Measurements from ENCODE around the gene FGR.
"Not testable (repeated sequence)": the region's sequence is repeated elsewhere in the genome, so short reads cannot be mapped to it uniquely, and the experiment has no call there.

The FGR gene

GRCh38 chr1:27645071-27645415 is 10.1 kb upstream of the FGR start:
- in situ Hi-C loops (cut with MboI; ENCODE audit: low pct_unique_long_range_greater_than_20kb, low sequenced_read_pairs, unreplicated experiment), result no loop called here
- TF ChIP-seq CTCF (IDR thresholded peaks at IDR 0.05; ENCODE audit: extremely low read depth, insufficient read depth, missing control alignments), result no peak
- DNase-seq (ENCODE audit: low spot score), result no peak

GRCh38 chr1:27644369-27645070 is 9.5 kb upstream of the FGR start:
- no peak for TF ChIP-seq CTCF (IDR thresholded peaks at IDR 0.05; ENCODE audit: extremely low read depth, insufficient read depth, missing control alignments)
- no peak for DNase-seq (ENCODE audit: low spot score)
- in situ Hi-C loops (cut with MboI; ENCODE audit: low pct_unique_long_range_greater_than_20kb, low sequenced_read_pairs, unreplicated experiment), result no loop called here

- peak; percentile 74 for DNase-seq (ENCODE audit: low spot score)
- in situ Hi-C loops (cut with MboI; ENCODE audit: low pct_unique_long_range_greater_than_20kb, low sequenced_read_pairs, unreplicated experiment), result no loop called here
- TF ChIP-seq CTCF (IDR thresholded peaks at IDR 0.05; ENCODE audit: extremely low read depth, insufficient read depth, missing control alignments), result peak; percentile 83
These were observed 8.8 kb upstream of the FGR start for GRCh38 chr1:27643600-27644368.

GRCh38 chr1:27640514-27640913 is 5.5 kb upstream of the FGR start:
- DNase-seq (ENCODE audit: low spot score); in situ Hi-C loops (cut with MboI; ENCODE audit: low pct_unique_long_range_greater_than_20kb, low sequenced_read_pairs, unreplicated experiment): not testable (repeated sequence)

GRCh38 chr1:27638805-27639204 is 3.8 kb upstream of the FGR start:
- TF ChIP-seq CTCF (IDR thresholded peaks at IDR 0.05; ENCODE audit: extremely low read depth, insufficient read depth, missing control alignments), result no peak
- no peak for DNase-seq (ENCODE audit: low spot score)
- in situ Hi-C loops (cut with MboI; ENCODE audit: low pct_unique_long_range_greater_than_20kb, low sequenced_read_pairs, unreplicated experiment), result no loop called here

- DNase-seq (ENCODE audit: low spot score), result no peak
- TF ChIP-seq CTCF (IDR thresholded peaks at IDR 0.05; ENCODE audit: extremely low read depth, insufficient read depth, missing control alignments), result no peak
- in situ Hi-C loops (cut with MboI; ENCODE audit: low pct_unique_long_range_greater_than_20kb, low sequenced_read_pairs, unreplicated experiment), result no loop called here
These were observed 3.2 kb upstream of the FGR start for GRCh38 chr1:27638047-27638734.

All from GM13977 (cell line).